SW 1271 (cell line): ENCODE measurements around the gene PRSS36.
"Not testable (repeated sequence)": the region's sequence is repeated elsewhere in the genome, so short reads cannot be mapped to it uniquely, and the experiment has no call there.

Experiments used
- DNase-seq, 2 experiments: peaks; one replicate each; lab custom pipeline; 2025; lab: John Stamatoyannopoulos, UW

Gene PRSS36

GRCh38 chr16:31141489-31142108, 8.3 kb downstream of the PRSS36 start:
- no peak for DNase-seq

GRCh38 chr16:31141071-31141469, 8.8 kb downstream of the PRSS36 start:
- DNase-seq, result not testable (repeated sequence)

GRCh38 chr16:31138621-31139578, 11.0 kb downstream of the PRSS36 start:
- peak; percentile 80 to 88 for DNase-seq

- DNase-seq, result not testable (repeated sequence)
Measured at GRCh38 chr16:31136822-31137499, 12.9 kb downstream of the PRSS36 start.

- DNase-seq, result no peak
Measured at GRCh38 chr16:31136287-31136662, 13.6 kb downstream of the PRSS36 start.

- DNase-seq, result no peak
Measured at GRCh38 chr16:31135535-31136286, 14.2 kb downstream of the PRSS36 start, which contains the start of gene PRSS8. Gene PRSS8, minus strand, starts transcription at chr16:31135727. Its CDS starts 229 bp downstream, at chr16:31135498.

- DNase-seq, result no peak
Measured at GRCh38 chr16:31134625-31135534, 15.0 kb downstream of the PRSS36 start.

GRCh38 chr16:31134091-31134571, 15.7 kb downstream of the PRSS36 start:
- DNase-seq, result no peak

GRCh38 chr16:31133046-31133501, 16.8 kb downstream of the PRSS36 start:
- no peak for DNase-seq

- DNase-seq, result no peak
Measured at GRCh38 chr16:31132303-31132979, 17.4 kb downstream of the PRSS36 start.

GRCh38 chr16:31131841-31132271, 18.0 kb downstream of the PRSS36 start:
- no peak for DNase-seq

- no peak for DNase-seq
Measured at GRCh38 chr16:31131416-31131815, 18.4 kb downstream of the PRSS36 start.

- no peak for DNase-seq
Measured at GRCh38 chr16:31130899-31131298, 19.0 kb downstream of the PRSS36 start.

- DNase-seq, result no peak
Measured at GRCh38 chr16:31130336-31130891, 19.5 kb downstream of the PRSS36 start.

- DNase-seq, result no peak
Measured at GRCh38 chr16:31129568-31130335, 20.1 kb downstream of the PRSS36 start.

GRCh38 chr16:31128711-31129567, 20.9 kb downstream of the PRSS36 start:
- DNase-seq, result no peak

GRCh38 chr16:31127182-31127581, 22.7 kb downstream of the PRSS36 start:
- no peak for DNase-seq

- DNase-seq, result no peak
Measured at GRCh38 chr16:31125844-31126243, 24.0 kb downstream of the PRSS36 start.
